ENCODE results near the gene GATA6. TPM values are rescaled to one million over a fixed set of nuclear protein-coding genes. Genes with fewer than 3 reads are reported as not detected.

Gene GATA6
- total and polyA plus RNA-seq, 7 experiments from 2014 or later = 0.19 to 0.44 TPM; not detected in 5

DNA sequence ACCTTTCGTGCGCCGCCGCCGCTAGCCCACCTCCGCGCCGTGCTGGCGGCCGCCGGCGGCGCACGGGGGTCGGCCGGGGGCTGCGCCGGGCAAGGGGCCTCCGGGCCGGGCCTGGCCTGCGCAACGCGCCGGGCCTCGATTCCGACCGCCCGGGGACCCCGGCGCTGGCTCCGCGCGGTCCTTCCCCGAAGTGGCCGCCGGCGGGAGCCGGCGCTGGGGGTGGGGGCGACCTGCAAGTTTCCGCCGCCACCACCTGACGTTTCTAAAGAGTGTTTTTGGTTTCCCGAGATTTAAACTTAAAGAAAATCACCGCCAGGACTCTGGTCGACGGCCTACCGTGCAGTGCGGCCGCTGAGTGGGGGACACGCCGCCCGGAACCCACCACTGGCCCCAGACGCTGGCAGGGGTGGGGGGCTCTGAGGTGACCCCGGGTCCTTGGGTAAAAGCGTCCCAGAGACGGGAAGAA is 3.8 kb upstream of the GATA6 start:
- Histone ChIP-seq H3K27ac (ENCODE audit: low read depth, low read length) (no peak overlapping the region), H3K27me3 (ENCODE audit: control insufficient read depth in 2 of 2, insufficient read depth in 2 of 2, low read length in 2 of 2) (peaks cover 16 to 33% of the 10 kb centered on the region in 2 donors), H3K36me3 (ENCODE audit: control insufficient read depth in 2 of 3, insufficient read depth in 3 of 3, low read length in 3 of 3) (no peaks in the 10 kb centered on the region), H3K9me3 (ENCODE audit: control insufficient read depth in 2 of 3, low read length in 3 of 3) (no peaks in the 10 kb centered on the region), H3K4me3 (ENCODE audit: low read length) (no peak overlapping the region), H3K4me1 (ENCODE audit: control insufficient read depth in 2 of 2, insufficient read depth in 2 of 2, low read length in 2 of 2) (peaks cover 0 to 19% of the 10 kb centered on the region in 2 donors)
- peaks cover 0 to 4% (median 0%) of the 10 kb centered on the region in 11 donors for H3K9me3 Mint-ChIP-seq
- H3K36me3 Mint-ChIP-seq = peaks cover 0 to 2% (median 0%) of the 10 kb centered on the region in 5 donors
- intact Hi-C loops (cut with micrococcal nuclease) = loop anchor here in 1 of 2 donors (5.0 to 10.0 kb wide), 3 partner anchors 182 to 921 kb away; partner anchors contain the start of gene GREB1L
- H3K4me1 Mint-ChIP-seq = peaks cover 0 to 22% (median 17%) of the 10 kb centered on the region in 7 donors
- ChIA-PET CTCF (no interaction called here), POLR2A (no interaction called here)
- H3K4me3 Mint-ChIP-seq = peak overlapping the region in 1 of 10 donors; percentile 43
- peaks cover 63 to 81% (median 78%) of the 10 kb centered on the region in 5 donors for H3K27me3 Mint-ChIP-seq
- DNase-seq = no peak
- ATAC-seq = no peak
- H3K27ac Mint-ChIP-seq = no peak overlapping the region

DNA sequence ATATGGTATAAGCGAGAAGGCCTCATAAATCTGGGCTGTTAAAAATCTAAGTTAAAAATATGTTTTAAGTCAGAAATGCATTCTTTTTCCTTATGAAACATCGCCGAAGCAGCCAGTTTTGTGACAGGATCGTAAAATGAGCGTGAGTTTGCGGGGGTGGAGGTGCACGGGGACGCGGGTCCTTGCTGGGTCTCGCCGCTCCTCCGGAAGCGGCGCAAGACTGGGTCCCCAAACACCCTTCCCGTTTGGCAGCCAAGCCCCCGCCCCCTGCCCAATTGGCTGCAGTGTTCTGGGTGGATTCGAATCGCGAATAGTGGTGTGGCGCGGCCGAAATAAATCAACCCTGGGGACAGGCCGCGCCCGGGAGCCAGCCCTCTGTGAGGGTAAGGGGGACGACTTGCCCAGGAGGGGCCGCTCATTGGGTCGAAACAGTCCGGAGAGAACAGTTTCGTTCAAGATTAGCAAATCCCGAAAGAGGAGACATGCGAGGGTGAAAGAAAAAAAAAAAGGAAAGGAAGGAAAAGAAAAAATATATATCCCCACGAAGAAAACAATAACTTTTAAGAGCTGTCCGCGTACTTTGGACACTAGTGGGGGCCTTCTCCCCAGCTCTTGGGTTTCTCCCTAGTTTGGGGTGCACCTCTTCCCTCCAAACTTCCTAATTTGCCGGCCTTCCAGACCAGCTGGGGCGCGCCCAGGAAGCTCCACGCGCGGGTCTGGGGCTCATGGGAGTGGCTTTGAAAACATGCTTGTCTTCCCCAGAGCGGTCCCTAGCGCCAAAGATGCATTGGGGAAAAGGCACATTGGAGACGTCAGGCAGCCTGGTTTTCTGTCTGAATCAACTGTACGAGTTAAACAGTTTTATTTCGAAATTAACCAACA is 3.1 kb upstream of the GATA6 start:
- Mint-ChIP-seq H3K27ac (no peak overlapping the region), H3K9me3 (peaks cover 0 to 3% (median 0%) of the 10 kb centered on the region in 11 donors), H3K4me1 (peaks cover 0 to 23% (median 20%) of the 10 kb centered on the region in 7 donors), H3K27me3 (peaks cover 63 to 82% (median 73%) of the 10 kb centered on the region in 5 donors), H3K36me3 (peaks cover 0 to 2% (median 0%) of the 10 kb centered on the region in 5 donors), H3K4me3 (peak overlapping the region in 2 of 10 donors; percentile 13 to 48)
- H3K4me3 ChIP-seq (ENCODE audit: low read length) = no peak overlapping the region
- no peak overlapping the region for H3K27ac ChIP-seq (ENCODE audit: low read depth, low read length)
- ChIA-PET POLR2A (no interaction called here), CTCF (no interaction called here)
- ATAC-seq (no peak), DNase-seq (no peak)
- no peaks in the 10 kb centered on the region for H3K36me3 ChIP-seq (ENCODE audit: control insufficient read depth in 2 of 3, insufficient read depth in 3 of 3, low read length in 3 of 3)
- H3K4me1 ChIP-seq (ENCODE audit: control insufficient read depth in 2 of 2, insufficient read depth in 2 of 2, low read length in 2 of 2) = peaks cover 0 to 19% of the 10 kb centered on the region in 2 donors
- intact Hi-C loops (cut with micrococcal nuclease) = loop anchor here in 1 of 2 donors (5.0 to 10.0 kb wide), 3 partner anchors 181 to 922 kb away; partner anchors contain the start of gene GREB1L
- H3K9me3 ChIP-seq (ENCODE audit: control insufficient read depth in 2 of 3, low read length in 3 of 3) = no peaks in the 10 kb centered on the region
- peaks cover 16 to 33% of the 10 kb centered on the region in 2 donors for H3K27me3 ChIP-seq (ENCODE audit: control insufficient read depth in 2 of 2, insufficient read depth in 2 of 2, low read length in 2 of 2)

DNA sequence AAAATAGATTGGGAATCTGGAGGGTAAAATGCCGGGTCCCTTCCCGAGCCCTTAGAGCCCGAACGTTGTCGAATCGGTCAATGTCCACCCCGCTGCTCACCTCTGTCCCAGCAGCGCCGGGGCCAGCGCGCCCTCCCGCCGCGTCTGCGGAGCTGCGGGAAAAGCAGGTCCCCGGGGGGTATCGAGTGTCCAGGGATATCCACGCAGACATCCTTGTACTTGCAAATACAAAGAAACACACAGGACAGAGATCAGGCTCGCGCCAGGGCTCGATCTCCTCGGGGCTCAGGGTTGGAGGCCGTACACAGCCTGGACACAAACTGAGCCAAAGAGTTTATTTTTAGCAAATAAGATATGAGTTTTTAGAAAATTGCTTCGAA is 2.3 kb upstream of the GATA6 start:
- H3K4me3 ChIP-seq (ENCODE audit: low read length) = no peak overlapping the region
- ATAC-seq (no peak), DNase-seq (no peak)
- Mint-ChIP-seq H3K4me3 (peak overlapping the region in 1 of 10 donors; percentile 12), H3K27me3 (peaks cover 61 to 79% (median 66%) of the 10 kb centered on the region in 5 donors), H3K4me1 (peaks cover 0 to 23% (median 20%) of the 10 kb centered on the region in 7 donors), H3K27ac (peak overlapping the region in 1 of 9 donors; percentile 55), H3K9me3 (peaks cover 0 to 3% (median 0%) of the 10 kb centered on the region in 11 donors), H3K36me3 (peaks cover 0 to 2% (median 0%) of the 10 kb centered on the region in 5 donors)
- H3K9me3 ChIP-seq (ENCODE audit: control insufficient read depth in 2 of 3, low read length in 3 of 3) = no peaks in the 10 kb centered on the region
- no peak overlapping the region for H3K27ac ChIP-seq (ENCODE audit: low read depth, low read length)
- intact Hi-C loops (cut with micrococcal nuclease) = loop anchor here in 1 of 2 donors (5.0 to 10.0 kb wide), 3 partner anchors 180 to 922 kb away; partner anchors contain the start of gene GREB1L
- CTCF ChIA-PET = no interaction called here
- no peaks in the 10 kb centered on the region for H3K36me3 ChIP-seq (ENCODE audit: control insufficient read depth in 2 of 3, insufficient read depth in 3 of 3, low read length in 3 of 3)
- peaks cover 16 to 33% of the 10 kb centered on the region in 2 donors for H3K27me3 ChIP-seq (ENCODE audit: control insufficient read depth in 2 of 2, insufficient read depth in 2 of 2, low read length in 2 of 2)
- peaks cover 0 to 19% of the 10 kb centered on the region in 2 donors for H3K4me1 ChIP-seq (ENCODE audit: control insufficient read depth in 2 of 2, insufficient read depth in 2 of 2, low read length in 2 of 2)
- POLR2A ChIA-PET = no interaction called here

DNA sequence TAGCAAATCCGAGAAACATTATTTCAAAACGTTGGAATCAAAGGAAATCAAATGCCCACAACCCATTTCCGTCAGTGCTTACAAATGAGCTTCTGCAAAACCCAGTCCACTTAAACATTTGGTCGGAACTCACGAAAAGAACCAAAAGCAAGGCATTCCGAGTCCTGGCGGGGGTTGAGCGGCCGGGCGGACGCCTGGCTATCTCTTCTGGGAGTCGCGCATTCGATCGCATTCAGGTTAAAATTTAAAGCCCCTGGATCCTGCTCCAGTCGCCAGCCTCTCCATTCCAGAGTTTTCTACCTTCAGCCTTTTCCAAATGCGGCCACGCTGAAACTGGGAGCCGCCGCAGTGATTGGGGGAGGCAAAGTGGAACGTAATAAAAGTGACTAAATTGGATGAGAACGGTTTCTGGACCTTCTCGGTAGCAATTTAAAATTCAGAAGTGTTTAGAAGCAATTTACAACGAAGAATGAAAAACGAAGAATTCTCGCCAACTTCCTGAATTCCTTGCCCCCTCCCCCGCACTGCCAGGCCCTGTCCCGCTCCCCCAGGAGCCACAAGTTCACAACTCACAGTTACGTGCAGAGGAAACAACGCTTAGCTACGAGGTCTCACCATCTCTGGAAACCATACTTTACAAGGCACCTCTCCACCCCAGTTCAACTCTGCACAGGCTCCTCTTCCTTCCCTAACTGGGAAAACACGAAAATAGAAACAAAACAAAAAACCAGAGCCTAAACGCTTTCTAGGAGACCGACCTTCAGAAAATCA is 1.7 kb upstream of the GATA6 start:
- Mint-ChIP-seq H3K27ac (peak overlapping the region in 1 of 9 donors; percentile 69), H3K4me3 (peak overlapping the region in 7 of 10 donors; percentile 29 to 69 (median 53)), H3K36me3 (peaks cover 0 to 2% (median 0%) of the 10 kb centered on the region in 5 donors), H3K4me1 (peaks cover 0 to 23% (median 20%) of the 10 kb centered on the region in 7 donors), H3K27me3 (peaks cover 59 to 79% (median 66%) of the 10 kb centered on the region in 5 donors), H3K9me3 (peaks cover 0 to 3% (median 0%) of the 10 kb centered on the region in 11 donors)
- no peak overlapping the region for H3K4me3 ChIP-seq (ENCODE audit: low read length)
- POLR2A ChIA-PET = no interaction called here
- CTCF ChIA-PET = no interaction called here
- ATAC-seq (no peak), DNase-seq (no peak)
- H3K27me3 ChIP-seq (ENCODE audit: control insufficient read depth in 2 of 2, insufficient read depth in 2 of 2, low read length in 2 of 2) = peaks cover 16 to 33% of the 10 kb centered on the region in 2 donors
- H3K9me3 ChIP-seq (ENCODE audit: control insufficient read depth in 2 of 3, low read length in 3 of 3) = no peaks in the 10 kb centered on the region
- H3K4me1 ChIP-seq (ENCODE audit: control insufficient read depth in 2 of 2, insufficient read depth in 2 of 2, low read length in 2 of 2) = peaks cover 0 to 19% of the 10 kb centered on the region in 2 donors
- H3K27ac ChIP-seq (ENCODE audit: low read depth, low read length) = no peak overlapping the region
- intact Hi-C loops (cut with micrococcal nuclease) = loop anchor here in 1 of 2 donors (5.0 to 10.0 kb wide), 3 partner anchors 180 to 923 kb away; partner anchors contain the start of gene GREB1L
- H3K36me3 ChIP-seq (ENCODE audit: control insufficient read depth in 2 of 3, insufficient read depth in 3 of 3, low read length in 3 of 3) = no peaks in the 10 kb centered on the region

DNA sequence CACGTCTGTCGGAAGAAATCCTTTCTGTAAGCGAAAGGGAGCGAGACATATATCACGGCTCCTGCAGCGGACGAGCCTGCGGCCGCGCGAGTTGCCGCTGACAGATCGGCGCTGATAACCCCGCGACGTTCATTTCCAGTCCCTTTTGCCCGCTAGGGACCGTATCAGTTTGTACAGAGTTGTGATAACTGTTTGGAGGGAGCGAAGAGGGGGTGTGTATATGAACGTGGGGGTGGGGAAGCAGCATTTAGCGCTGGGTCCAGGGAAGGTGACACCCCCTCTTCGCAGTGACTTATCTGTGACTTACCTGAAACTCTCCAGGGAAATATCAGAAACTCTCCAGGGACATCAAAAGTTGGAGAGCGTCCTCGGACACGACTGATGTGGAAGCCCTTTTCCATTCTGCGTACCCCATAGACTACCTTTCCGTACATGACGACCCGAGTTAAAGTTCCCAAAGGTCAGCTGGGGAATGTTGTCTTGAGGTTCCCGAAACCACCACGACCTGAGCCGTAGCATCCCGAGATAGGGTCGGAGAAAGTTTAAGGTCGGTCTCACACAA is 948 bp upstream of the GATA6 start:
- Histone ChIP-seq H3K27ac (ENCODE audit: low read depth, low read length) (no peak overlapping the region), H3K36me3 (ENCODE audit: control insufficient read depth in 2 of 3, insufficient read depth in 3 of 3, low read length in 3 of 3) (no peaks in the 10 kb centered on the region), H3K4me1 (ENCODE audit: control insufficient read depth in 2 of 2, insufficient read depth in 2 of 2, low read length in 2 of 2) (peaks cover 0 to 19% of the 10 kb centered on the region in 2 donors), H3K4me3 (ENCODE audit: low read length) (no peak overlapping the region), H3K27me3 (ENCODE audit: control insufficient read depth in 2 of 2, insufficient read depth in 2 of 2, low read length in 2 of 2) (peaks cover 16 to 33% of the 10 kb centered on the region in 2 donors), H3K9me3 (ENCODE audit: control insufficient read depth in 2 of 3, low read length in 3 of 3) (no peaks in the 10 kb centered on the region)
- ATAC-seq (peak; percentile 15), DNase-seq (no peak)
- Mint-ChIP-seq H3K4me1 (peaks cover 0 to 23% (median 20%) of the 10 kb centered on the region in 7 donors), H3K9me3 (peaks cover 0 to 8% (median 0%) of the 10 kb centered on the region in 11 donors), H3K27ac (peak overlapping the region in 1 of 9 donors; percentile 66), H3K27me3 (peaks cover 60 to 79% (median 66%) of the 10 kb centered on the region in 5 donors), H3K4me3 (peak overlapping the region; percentile 41 to 69 (median 55)), H3K36me3 (peaks cover 0 to 2% (median 0%) of the 10 kb centered on the region in 5 donors)
- CTCF ChIA-PET = no interaction called here
- POLR2A ChIA-PET = no interaction called here
- intact Hi-C loops (cut with micrococcal nuclease) = loop anchor here in 1 of 2 donors (5.0 to 10.0 kb wide), 3 partner anchors 179 to 924 kb away; partner anchors contain the start of gene GREB1L
